Immature natural killer cell (primary cell): Measurements from ENCODE around the gene PITX3. TPM values are rescaled to one million over a fixed set of nuclear protein-coding genes. Genes with fewer than 3 reads are reported as not detected.

ENCODE experiments used
- polyA plus RNA-seq, 3 donors: library from polyadenylated mRNA; unstranded; fragments of 300-500 nt; fragmentation: Illumina TruSeq; gene quantifications; one replicate each; pipeline ENCODE4 v1.2.3, GENCODE V29; 2021

PITX3 gene
- polyA plus RNA-seq, 3 donors from 2014 or later: not detected

Other genes with a start within 250 kb of the PITX3 start
- gene ARMH3, start 185.3 kb downstream of the PITX3 start, polyA plus RNA-seq: 10 to 100 TPM; 14.4 to 19.8 (median 17.5) TPM
- gene HPS6, start 176.2 kb downstream of the PITX3 start, polyA plus RNA-seq: 10 to 100 TPM; 33.3 to 38.4 (median 34.0) TPM
- 10 to 100 TPM in 2 of 3 donors, 1 to 10 TPM in 1; 5.5 to 24.8 (median 24.2) TPM for gene LDB1, start 121.1 kb downstream of the PITX3 start, polyA plus RNA-seq
- gene PPRC1, start 108.5 kb downstream of the PITX3 start, polyA plus RNA-seq: 10 to 100 TPM in 1 of 3 donors, 1 to 10 TPM in 2; 3.8 to 10.9 (median 7.5) TPM
- gene NOLC1, start 89.1 kb downstream of the PITX3 start, polyA plus RNA-seq: 10 to 100 TPM; 15.1 to 80.4 (median 29.4) TPM
- gene ELOVL3, start 15.2 kb downstream of the PITX3 start, polyA plus RNA-seq: not detected
- 10 to 100 TPM in 1 of 3 donors, 1 to 10 TPM in 2; 3.5 to 23.2 (median 7.3) TPM for gene GBF1, start 4.0 kb upstream of the PITX3 start, polyA plus RNA-seq
- 10 to 100 TPM in 1 of 3 donors, 1 to 10 TPM in 2; 3.6 to 11.4 (median 5.0) TPM for gene NFKB2, start 154.2 kb upstream of the PITX3 start, polyA plus RNA-seq
- 1 to 10 TPM; 1.2 to 2.2 (median 2.0) TPM for gene PSD, start 177.3 kb upstream of the PITX3 start, polyA plus RNA-seq
- 10 to 100 TPM; 39.5 to 43.9 (median 39.7) TPM for gene FBXL15, start 179.3 kb upstream of the PITX3 start, polyA plus RNA-seq
- 10 to 100 TPM; 61.8 to 65.3 (median 63.3) TPM for gene CUEDC2, start 191.1 kb upstream of the PITX3 start, polyA plus RNA-seq
- under 1 TPM; 0.32 to 0.67 (median 0.59) TPM for gene C10orf95, start 210.0 kb upstream of the PITX3 start, polyA plus RNA-seq